ENCODE measurements around the gene PCCB. TPM values are rescaled to one million over a fixed set of nuclear protein-coding genes. Genes with fewer than 3 reads are reported as not detected.
"Not testable (repeated sequence)": the region's sequence is repeated elsewhere in the genome, so short reads cannot be mapped to it uniquely, and the experiment has no call there.

Gene PCCB
- total RNA-seq, 2 experiments from 2014 or later = 24.7 to 26.9 TPM

DNA sequence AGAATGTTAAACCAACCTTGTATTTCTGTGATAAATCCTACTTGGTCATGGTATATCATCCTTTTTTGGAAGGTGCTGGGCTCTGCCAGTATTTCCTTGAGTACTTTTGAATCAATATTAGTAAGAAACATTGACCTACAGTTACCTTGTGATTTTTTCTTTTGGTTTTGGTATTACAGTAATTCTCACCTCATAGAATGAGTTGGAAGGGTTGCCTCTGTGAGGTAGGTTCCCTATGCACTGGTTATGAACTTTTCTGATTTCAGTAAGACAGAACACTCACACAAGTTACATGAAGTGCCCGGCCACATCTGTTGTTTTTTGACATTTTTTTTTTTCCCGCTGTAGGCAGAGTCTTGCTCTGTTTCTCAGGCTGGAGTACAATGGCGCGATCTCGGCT, 20.0 kb downstream of the PCCB start:
- POLR2A ChIA-PET = no interaction called here
- no peaks in the 10 kb centered on the region for H3K27me3 Mint-ChIP-seq
- H3K4me3 Mint-ChIP-seq = no peak overlapping the region

GRCh38 chr3:136271626-136272025, 21.5 kb downstream of the PCCB start:
- H3K36me3 Mint-ChIP-seq (ENCODE audit: low read depth) = peaks cover 49% of the 10 kb centered on the region
- POLR2A ChIA-PET = not testable (repeated sequence)

More for the DNA sequence above, 20.0 kb downstream of the PCCB start:
- peaks cover 26% of the 10 kb centered on the region for H3K4me1 Mint-ChIP-seq
- H3K27ac Mint-ChIP-seq = no peak overlapping the region
- CTCF ChIA-PET = no interaction called here
- H3K9me3 Mint-ChIP-seq = peaks cover 2% of the 10 kb centered on the region
- no peak for DNase-seq
- peaks cover 54% of the 10 kb centered on the region for H3K36me3 Mint-ChIP-seq (ENCODE audit: low read depth)

DNA sequence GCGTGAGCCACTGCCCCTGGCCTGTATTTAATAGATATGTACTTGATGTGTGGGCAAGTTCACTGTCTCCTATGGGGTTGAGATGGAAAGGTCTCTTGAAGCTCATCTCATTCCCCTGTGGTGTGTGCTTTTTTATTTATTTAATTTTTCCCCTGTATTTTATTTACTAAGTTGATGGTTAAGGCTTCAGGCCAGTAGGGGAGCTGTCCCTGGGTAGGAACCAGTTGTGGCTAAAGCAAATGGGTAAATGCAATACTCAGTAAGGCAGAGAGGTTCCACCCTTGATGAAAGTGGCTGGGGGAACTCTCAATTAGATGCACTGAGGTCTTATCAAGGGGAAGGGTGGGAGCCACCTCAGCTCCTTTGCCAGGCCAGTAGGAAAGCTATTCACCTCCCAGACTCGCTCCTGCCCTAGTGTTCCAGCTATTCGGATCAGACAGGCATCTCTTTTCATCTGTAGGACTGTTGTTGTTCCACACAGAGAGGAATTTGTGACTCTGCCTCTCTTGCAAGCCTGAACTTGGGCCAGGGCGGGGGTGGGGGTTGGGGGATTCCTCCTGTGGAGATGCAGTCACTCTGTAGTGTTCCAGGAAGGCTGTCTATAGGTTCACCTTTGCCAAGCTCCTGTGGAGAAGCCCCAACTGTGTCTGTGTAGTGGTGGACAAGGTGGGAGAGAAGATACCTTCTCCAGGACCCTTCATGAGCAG, 26.1 kb downstream of the PCCB start:
- CTCF ChIA-PET = no interaction called here
- Mint-ChIP-seq H3K27me3 (no peaks in the 10 kb centered on the region), H3K4me1 (peaks cover 12% of the 10 kb centered on the region), H3K27ac (no peak overlapping the region), H3K4me3 (no peak overlapping the region), H3K36me3 (ENCODE audit: low read depth) (peaks cover 59% of the 10 kb centered on the region), H3K9me3 (peaks cover 16% of the 10 kb centered on the region)
- DNase-seq = no peak
- POLR2A ChIA-PET = no interaction called here

More at GRCh38 chr3:136271626-136272025, 21.5 kb downstream of the PCCB start:
- H3K27me3 Mint-ChIP-seq, DNase-seq, CTCF ChIA-PET, H3K27ac Mint-ChIP-seq, H3K4me3 Mint-ChIP-seq, H3K9me3 Mint-ChIP-seq: not testable (repeated sequence)
- H3K4me1 Mint-ChIP-seq = peaks cover 23% of the 10 kb centered on the region

- H3K27me3 Mint-ChIP-seq = no peaks in the 10 kb centered on the region
- no peak for DNase-seq
- H3K4me1 Mint-ChIP-seq = peaks cover 5% of the 10 kb centered on the region
- no peak overlapping the region for H3K27ac Mint-ChIP-seq
- H3K4me3 Mint-ChIP-seq = no peak overlapping the region
- H3K36me3 Mint-ChIP-seq (ENCODE audit: low read depth) = peaks cover 60% of the 10 kb centered on the region
- CTCF ChIA-PET = no interaction called here
- H3K9me3 Mint-ChIP-seq = peaks cover 19% of the 10 kb centered on the region
- POLR2A ChIA-PET = no interaction called here
Measured at GRCh38 chr3:136277115-136277514, 27.0 kb downstream of the PCCB start.

DNA sequence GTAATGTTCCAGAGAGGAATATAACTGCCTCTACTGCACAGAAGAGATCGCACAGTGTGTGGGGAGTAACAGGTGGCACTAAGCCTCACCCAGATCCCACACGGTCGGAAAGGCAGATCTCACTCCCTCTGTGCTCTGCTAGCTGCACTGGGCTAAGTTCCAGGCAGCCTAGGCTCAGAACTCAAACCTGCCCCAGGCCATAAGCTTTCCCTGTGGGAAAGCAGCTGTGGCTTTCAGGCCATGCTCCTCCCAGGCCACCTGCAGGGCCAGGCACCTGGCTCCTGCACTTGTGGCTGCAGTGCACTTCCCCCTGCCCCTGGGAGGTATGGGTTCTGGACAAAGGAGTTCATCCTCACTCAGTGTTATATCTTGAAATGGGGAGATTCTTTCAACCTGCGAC, 27.5 kb downstream of the PCCB start:
- POLR2A ChIA-PET = no interaction called here
- Mint-ChIP-seq H3K4me1 (peaks cover 3% of the 10 kb centered on the region), H3K36me3 (ENCODE audit: low read depth) (peaks cover 56% of the 10 kb centered on the region), H3K4me3 (no peak overlapping the region), H3K27me3 (no peaks in the 10 kb centered on the region), H3K27ac (no peak overlapping the region), H3K9me3 (peaks cover 19% of the 10 kb centered on the region)
- DNase-seq = no peak
- CTCF ChIA-PET = no interaction called here

GRCh38 chr3:136279092-136279491, 29.0 kb downstream of the PCCB start:
- DNase-seq = no peak
- Mint-ChIP-seq H3K27me3 (no peaks in the 10 kb centered on the region), H3K9me3 (peaks cover 17% of the 10 kb centered on the region), H3K36me3 (ENCODE audit: low read depth) (peaks cover 51% of the 10 kb centered on the region), H3K27ac (no peak overlapping the region), H3K4me1 (peaks cover 1% of the 10 kb centered on the region), H3K4me3 (no peak overlapping the region)
- ChIA-PET CTCF (no interaction called here), POLR2A (no interaction called here)

- Mint-ChIP-seq H3K9me3 (peaks cover 17% of the 10 kb centered on the region), H3K36me3 (ENCODE audit: low read depth) (peaks cover 45% of the 10 kb centered on the region), H3K27me3 (no peaks in the 10 kb centered on the region), H3K4me1 (peaks cover 1% of the 10 kb centered on the region), H3K4me3 (no peak overlapping the region), H3K27ac (no peak overlapping the region)
- ChIA-PET POLR2A (no interaction called here), CTCF (no interaction called here)
- no peak for DNase-seq
Measured at GRCh38 chr3:136280961-136281360, 30.8 kb downstream of the PCCB start.

GRCh38 chr3:136281966-136282520, 31.9 kb downstream of the PCCB start:
- DNase-seq = no peak
- POLR2A ChIA-PET = no interaction called here
- Mint-ChIP-seq H3K36me3 (ENCODE audit: low read depth) (peaks cover 51% of the 10 kb centered on the region), H3K4me3 (no peak overlapping the region), H3K27ac (no peak overlapping the region), H3K27me3 (no peaks in the 10 kb centered on the region), H3K9me3 (peaks cover 15% of the 10 kb centered on the region), H3K4me1 (peaks cover 1% of the 10 kb centered on the region)
- CTCF ChIA-PET = interaction anchor here (1.2 kb wide), 1 partner anchor 471 kb away, joined by 3 read pairs; no protein-coding TSS in a partner anchor

- CTCF ChIA-PET = no interaction called here
- POLR2A ChIA-PET = no interaction called here
- H3K36me3 Mint-ChIP-seq (ENCODE audit: low read depth) = peaks cover 51% of the 10 kb centered on the region
- H3K4me1 Mint-ChIP-seq = peaks cover 1% of the 10 kb centered on the region
- no peak for DNase-seq
- H3K27me3 Mint-ChIP-seq = no peaks in the 10 kb centered on the region
- H3K27ac Mint-ChIP-seq = no peak overlapping the region
- peaks cover 15% of the 10 kb centered on the region for H3K9me3 Mint-ChIP-seq
- no peak overlapping the region for H3K4me3 Mint-ChIP-seq
Measured at GRCh38 chr3:136283627-136284026, 33.5 kb downstream of the PCCB start.

DNA sequence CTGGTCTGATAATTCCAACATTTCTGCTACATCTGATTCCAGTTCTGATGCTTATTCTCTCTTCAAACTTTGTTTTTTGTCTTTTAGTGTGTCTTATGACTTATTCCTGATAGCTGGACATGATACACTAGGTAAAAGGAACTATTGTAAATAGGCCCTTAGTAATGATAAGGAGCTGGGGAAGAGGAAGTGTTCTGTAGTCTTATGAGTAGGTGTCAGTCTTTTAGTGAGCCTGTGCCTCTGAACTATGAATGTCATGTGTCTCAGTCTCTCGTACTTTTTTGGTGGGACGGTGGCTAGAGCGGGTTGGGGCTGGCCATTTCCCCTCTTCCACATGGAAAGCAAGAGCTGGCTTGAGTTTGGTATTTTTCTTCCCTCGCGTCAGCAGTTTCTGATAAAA, 41.2 kb downstream of the PCCB start:
- ChIA-PET CTCF (interaction anchor here (1.0 kb wide), 1 partner anchor 95 kb away, joined by 3 read pairs; the partner anchor contains the start of gene MSL2), POLR2A (interaction anchor here (0.6 kb wide), 1 partner anchor 572 kb away, joined by 3 read pairs; no protein-coding TSS in a partner anchor)
- Mint-ChIP-seq H3K4me1 (no peaks in the 10 kb centered on the region), H3K9me3 (no peaks in the 10 kb centered on the region), H3K27me3 (no peaks in the 10 kb centered on the region), H3K36me3 (ENCODE audit: low read depth) (peaks cover 23% of the 10 kb centered on the region), H3K27ac (no peak overlapping the region), H3K4me3 (no peak overlapping the region)
- no peak for DNase-seq

DNA sequence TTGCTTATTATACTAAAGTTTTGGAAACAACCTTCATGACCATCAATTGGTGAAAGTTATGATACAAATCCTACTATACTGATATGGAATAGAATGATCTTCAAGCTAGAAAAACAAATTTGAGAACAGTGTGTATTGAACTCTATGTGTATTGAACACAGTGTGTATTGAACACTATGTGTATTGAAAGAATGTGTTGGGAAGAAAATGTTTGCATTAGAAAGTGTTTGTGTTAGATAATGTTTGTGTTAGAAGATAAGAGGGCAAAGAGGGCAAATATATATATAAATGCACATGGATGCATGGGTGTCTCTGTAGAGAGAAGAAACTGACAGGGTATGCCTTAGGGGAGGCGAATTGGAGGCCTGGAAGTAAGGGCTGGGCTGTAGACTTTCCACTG, 42.4 kb downstream of the PCCB start:
- Mint-ChIP-seq H3K36me3 (ENCODE audit: low read depth) (peaks cover 15% of the 10 kb centered on the region), H3K27ac (no peak overlapping the region), H3K27me3 (no peaks in the 10 kb centered on the region), H3K4me3 (no peak overlapping the region), H3K4me1 (no peaks in the 10 kb centered on the region), H3K9me3 (no peaks in the 10 kb centered on the region)
- DNase-seq = no peak
- ChIA-PET POLR2A (no interaction called here), CTCF (no interaction called here)

DNA sequence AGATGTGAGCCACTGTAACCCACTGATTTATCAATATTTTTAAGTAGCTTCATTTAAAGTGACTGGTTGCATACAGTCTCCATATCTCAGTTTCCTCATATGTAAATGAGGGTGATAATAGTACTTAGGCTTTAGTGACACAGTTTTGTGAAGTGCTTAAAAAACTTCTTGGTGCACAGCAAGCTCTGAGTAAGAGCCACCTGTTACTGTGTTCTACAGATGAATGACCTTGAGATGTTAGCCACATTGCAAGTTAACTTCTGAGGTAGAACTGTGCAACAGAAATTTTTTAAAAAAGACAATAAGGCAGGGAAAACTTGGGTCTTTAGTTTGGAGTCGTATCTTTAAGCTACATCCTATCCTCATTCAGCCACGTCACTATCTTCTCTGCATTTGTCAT, 43.1 kb downstream of the PCCB start:
- Mint-ChIP-seq H3K4me3 (no peak overlapping the region), H3K4me1 (no peaks in the 10 kb centered on the region), H3K27me3 (no peaks in the 10 kb centered on the region), H3K9me3 (no peaks in the 10 kb centered on the region), H3K36me3 (ENCODE audit: low read depth) (peaks cover 11% of the 10 kb centered on the region), H3K27ac (no peak overlapping the region)
- ChIA-PET POLR2A (no interaction called here), CTCF (no interaction called here)
- no peak for DNase-seq

- Mint-ChIP-seq H3K36me3 (ENCODE audit: low read depth) (peaks cover 11% of the 10 kb centered on the region), H3K4me3 (no peak overlapping the region), H3K4me1 (no peaks in the 10 kb centered on the region), H3K27ac (no peak overlapping the region), H3K27me3 (no peaks in the 10 kb centered on the region), H3K9me3 (no peaks in the 10 kb centered on the region)
- ChIA-PET CTCF (no interaction called here), POLR2A (no interaction called here)
- no peak for DNase-seq
Measured at GRCh38 chr3:136294176-136294575, 44.0 kb downstream of the PCCB start.

DNA sequence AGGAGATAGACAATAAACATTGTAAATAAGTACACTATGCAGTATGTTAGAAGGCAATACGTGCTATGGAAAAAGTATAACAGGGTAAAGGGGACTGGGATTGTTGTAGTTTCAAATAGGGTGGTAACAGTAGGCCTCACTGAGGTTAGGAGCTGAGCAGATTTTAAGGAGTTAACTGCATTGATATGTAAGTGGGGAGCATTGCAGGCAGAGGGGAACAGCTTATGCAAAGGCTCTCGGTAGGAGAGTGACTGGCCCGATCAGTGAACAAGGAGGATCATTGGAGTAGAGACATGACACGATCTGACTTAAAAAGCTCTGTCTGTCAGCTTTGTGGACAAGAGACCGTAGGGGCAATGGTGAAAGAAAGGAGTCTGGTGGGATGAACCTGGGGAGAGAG, 46.8 kb downstream of the PCCB start:
- H3K36me3 Mint-ChIP-seq (ENCODE audit: low read depth) = peaks cover 17% of the 10 kb centered on the region
- H3K9me3 Mint-ChIP-seq = no peaks in the 10 kb centered on the region
- ChIA-PET POLR2A (no interaction called here), CTCF (no interaction called here)
- H3K4me3 Mint-ChIP-seq = no peak overlapping the region
- H3K4me1 Mint-ChIP-seq = no peaks in the 10 kb centered on the region
- no peak overlapping the region for H3K27ac Mint-ChIP-seq
- no peak for DNase-seq
- H3K27me3 Mint-ChIP-seq = no peaks in the 10 kb centered on the region

Data from activated CD4-positive, alpha-beta memory T cell treated with anti-CD3 and anti-CD28 coated beads, Interleukin-2, amount 10 ng/mL, durations not matched to agents 7 days and 5 days (primary cell).